Right renal cortex interstitium (tissue), 3 donors: ENCODE results near the gene LIN9. TPM values are rescaled to one million over a fixed set of nuclear protein-coding genes. Genes with fewer than 3 reads are reported as not detected.
"Not testable (repeated sequence)": the region's sequence is repeated elsewhere in the genome, so short reads cannot be mapped to it uniquely, and the experiment has no call there.

Source experiments
- DNase-seq, 3 donors: peaks; one replicate each; pipeline ENCODE4 v3.0.0-alpha.2; 2013; ENCODE audit warnings: low read depth in 3 of 3, low spot score in 2 of 3
- polyA plus RNA-seq, 3 donors: library from polyadenylated mRNA; unstranded; fragments of 120-200 nt; gene quantifications; one replicate each; pipeline ENCODE4 v1.2.1, GENCODE V29; 2013; ENCODE audit not compliant: insufficient read length in 3 of 3

The LIN9 gene
- polyA plus RNA-seq: 10 to 100 TPM; 10.5 to 12.1 (median 11.7) TPM

DNA sequence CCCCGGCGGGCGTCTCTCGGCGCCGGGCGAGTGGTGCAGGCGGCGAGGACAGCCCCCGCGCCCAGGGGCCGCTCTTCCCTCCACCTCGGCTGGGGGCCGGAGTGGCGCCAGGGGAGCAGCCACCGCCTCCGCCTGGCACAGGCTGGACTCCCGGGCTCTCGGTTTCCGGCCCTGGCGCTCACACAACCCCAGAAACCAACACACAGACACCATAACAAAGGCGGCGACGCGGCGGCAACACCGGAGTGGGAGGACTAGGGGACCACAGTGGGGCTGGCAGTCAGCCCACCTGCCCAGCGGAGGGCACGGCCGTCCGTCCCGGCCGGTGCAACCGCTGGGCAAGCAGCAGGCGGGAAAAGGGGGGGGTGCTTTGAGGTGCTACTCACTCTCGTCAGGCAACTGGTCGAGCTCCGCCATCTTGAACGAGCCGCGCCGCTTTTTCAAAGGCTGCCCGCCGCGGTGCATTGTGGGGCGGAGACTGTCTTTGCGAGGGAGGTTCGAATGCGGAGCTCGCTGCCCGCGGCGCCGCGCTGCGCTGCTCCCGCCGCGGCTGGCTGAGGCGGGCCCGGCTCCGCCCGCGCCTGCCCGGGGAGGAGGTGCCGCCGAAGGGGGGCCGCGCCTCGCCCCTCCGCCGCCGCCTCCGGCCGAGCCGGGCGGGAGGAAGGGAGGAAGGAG, at the start of gene LIN9:
Gene LIN9 (minus strand): TSS at position 442 of the 675 bp plus-strand sequence. CDS start 25 bp downstream, at position 417.
- peak; percentile 68 to 85 (median 81) for DNase-seq

DNA sequence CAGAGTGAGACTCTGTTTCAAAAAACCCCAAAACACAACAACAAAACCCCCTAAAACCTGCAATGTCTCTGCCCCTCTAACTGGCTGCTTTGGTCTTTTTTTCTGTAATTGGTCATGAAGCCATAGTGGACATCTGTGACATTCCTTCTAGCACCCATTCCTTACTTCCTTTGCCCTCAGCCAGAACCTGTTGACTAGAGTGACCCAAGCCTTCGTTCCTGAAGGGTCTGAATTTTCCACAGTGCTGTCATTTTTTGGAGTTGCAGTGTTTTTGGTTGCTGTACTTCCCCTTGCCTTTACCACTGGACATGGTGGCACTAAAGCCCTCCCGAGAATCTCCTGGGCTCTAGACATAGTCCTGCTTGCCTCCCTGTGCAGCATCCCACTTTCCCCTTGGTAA, 48.5 kb upstream of the LIN9 start:
- DNase-seq: no peak

- DNase-seq: no peak
These were observed 46.9 kb upstream of the LIN9 start for GRCh38 chr1:226355669-226356551.

DNA sequence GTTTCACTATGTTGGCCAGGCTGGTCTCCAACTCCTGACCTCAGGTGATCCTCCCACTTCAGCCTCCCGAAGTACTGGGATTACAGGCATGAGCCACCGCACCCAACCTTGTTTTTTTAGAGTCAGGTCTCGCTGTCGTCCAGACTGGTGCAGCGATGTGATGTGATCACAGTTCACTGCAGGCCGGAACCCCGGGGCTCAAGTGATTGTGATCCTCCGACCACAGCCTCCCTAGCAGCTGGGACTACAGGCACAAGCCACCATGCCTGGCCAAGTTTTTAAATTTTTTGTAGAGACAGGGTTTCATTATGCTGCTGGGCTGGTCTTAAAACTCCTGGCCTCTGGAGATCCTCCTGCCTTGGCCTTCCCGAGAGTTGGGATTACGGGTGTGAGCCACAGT, 46.1 kb upstream of the LIN9 start:
- no peak for DNase-seq

GRCh38 chr1:226353698-226354525, 44.9 kb upstream of the LIN9 start:
- DNase-seq: no peak

DNA sequence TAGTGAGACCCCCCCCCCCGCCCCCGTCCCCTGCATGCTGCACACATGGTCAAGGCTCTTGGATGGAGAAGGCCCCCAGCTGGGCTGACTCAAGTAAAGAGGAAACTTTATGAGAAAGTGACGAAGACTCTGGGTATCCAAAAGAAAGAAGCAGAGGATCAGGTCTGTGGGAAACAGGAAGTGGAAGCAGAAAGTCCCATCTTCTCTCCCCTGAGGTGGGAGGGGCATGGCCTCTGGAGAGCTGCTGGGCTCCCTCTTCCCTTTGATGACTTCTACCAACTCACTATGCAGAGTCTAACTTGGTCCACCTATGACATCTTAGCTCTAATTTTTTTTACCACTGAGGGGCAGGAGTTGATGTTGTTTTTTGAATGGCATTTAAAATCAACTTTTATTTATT, 42.7 kb upstream of the LIN9 start:
- no peak for DNase-seq

- no peak for DNase-seq
These were observed 41.5 kb upstream of the LIN9 start for GRCh38 chr1:226350519-226350865.

GRCh38 chr1:226349801-226350518, 41.0 kb upstream of the LIN9 start:
- DNase-seq: peak in 1 of 3 donors; percentile 47

- DNase-seq: no peak
These were observed 40.1 kb upstream of the LIN9 start for GRCh38 chr1:226349081-226349480.

DNA sequence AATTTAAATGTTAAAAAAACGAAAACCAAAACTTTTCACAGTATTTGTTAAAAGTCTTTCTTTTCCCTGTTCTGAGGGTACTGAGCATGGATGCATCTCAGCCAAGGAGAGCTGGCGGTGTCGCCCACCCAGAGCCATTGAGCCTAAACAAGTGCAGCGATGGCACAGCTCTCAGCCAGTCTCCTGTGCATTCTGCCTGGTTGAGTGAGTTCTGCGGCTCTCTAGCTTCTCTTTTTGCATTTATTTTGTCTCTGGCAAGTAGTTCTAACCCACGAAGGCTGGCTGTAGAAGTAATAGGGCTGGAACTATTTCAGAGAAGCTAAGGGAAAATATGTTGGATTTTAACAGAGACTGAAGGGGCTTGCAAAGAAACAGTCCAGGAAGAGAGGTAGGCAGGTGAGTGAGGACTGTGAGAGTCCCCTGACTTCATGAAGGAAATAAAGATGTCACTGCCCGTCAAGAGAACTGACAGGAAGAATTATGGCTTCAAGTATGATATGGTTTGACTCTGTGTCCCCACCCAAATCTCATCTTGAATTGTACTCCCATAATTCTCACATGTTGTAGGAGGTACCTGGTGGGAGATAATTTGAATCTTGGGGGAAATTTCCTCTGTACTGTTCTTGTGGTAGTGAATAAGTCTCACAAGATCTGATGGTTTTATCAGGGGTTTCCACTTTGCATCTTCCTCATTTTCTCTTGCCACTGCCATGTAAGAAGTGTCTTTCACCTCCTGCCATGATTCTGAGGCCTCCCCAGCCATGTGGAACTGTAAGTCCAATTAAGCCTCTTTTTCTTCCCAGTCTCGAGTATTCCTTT, 35.7 kb upstream of the LIN9 start:
- DNase-seq: no peak

- no peak for DNase-seq
These were observed 33.7 kb upstream of the LIN9 start for GRCh38 chr1:226342656-226343055.

GRCh38 chr1:226340111-226340510, 31.1 kb upstream of the LIN9 start:
- DNase-seq: not testable (repeated sequence)

GRCh38 chr1:226337276-226337875, 28.4 kb upstream of the LIN9 start:
- DNase-seq: no peak

- no peak for DNase-seq
These were observed 26.7 kb upstream of the LIN9 start for GRCh38 chr1:226335661-226336060.

DNA sequence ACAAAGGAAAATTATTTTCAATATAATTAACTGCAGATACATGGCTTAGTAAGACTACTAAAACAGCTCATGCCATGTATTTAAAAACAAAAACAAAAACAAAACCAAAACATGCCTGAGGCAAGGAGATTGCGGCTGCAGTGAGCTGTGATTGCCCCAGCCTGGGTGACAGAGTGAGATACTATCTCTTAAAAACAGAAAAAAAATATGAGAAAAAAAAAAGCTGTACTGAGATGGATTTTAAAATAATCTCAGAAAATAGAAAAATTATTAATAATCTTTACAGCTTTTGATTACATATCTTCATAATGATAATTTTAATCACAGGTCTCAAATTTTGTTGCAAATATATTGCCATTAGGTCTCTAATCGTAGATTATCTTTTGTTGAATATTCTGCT, 24.0 kb upstream of the LIN9 start:
- no peak for DNase-seq

DNA sequence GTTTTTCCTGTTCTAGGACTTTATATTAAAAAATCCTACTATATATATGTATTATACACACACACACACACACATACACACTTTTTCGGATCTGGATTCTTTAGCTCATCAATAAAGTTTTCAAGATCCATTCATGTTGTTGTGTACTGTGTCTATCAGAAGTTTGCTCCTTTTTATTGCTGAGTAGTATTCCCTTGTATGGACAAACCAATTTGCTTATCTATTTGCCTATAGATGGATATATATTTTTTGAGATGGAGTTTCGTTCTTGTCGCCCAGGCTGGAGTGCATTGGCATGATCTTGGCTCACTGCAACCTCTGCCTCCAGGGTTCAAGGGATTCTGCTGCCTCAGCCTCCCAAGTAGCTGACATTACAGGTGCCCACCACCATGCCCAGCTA, 20.3 kb upstream of the LIN9 start:
- no peak for DNase-seq

DNA sequence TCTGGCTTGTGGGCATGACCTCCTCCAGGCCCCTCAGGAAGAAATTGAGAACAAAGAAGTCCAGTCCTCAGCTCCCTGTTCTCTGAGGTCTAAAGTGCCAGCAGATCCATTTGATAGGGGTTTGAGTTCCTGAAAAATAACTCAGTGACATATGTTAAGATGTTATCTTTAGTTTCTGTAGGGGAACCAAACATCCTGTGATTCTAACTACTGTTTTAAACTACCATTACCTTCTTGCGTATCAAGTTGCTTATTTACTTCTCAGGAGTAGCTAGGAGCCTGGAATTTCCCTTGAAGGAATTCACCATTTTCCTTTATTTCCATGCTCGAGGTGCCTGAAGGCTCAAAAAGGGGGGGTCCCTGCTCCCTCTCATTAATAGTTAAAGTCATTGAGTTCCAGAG, 18.8 kb upstream of the LIN9 start:
- DNase-seq: no peak

- no peak for DNase-seq
These were observed 16.2 kb upstream of the LIN9 start for GRCh38 chr1:226325178-226325577.

- DNase-seq: no peak
These were observed 15.5 kb upstream of the LIN9 start for GRCh38 chr1:226324479-226324878.
